WTC11 (cell line): ENCODE results near the gene TRIM59. TPM values are rescaled to one million over a fixed set of nuclear protein-coding genes. Genes with fewer than 3 reads are reported as not detected.
A peak's percentile ranks its signal among the peaks of the same experiment; 100 is the strongest.

Experiments
- ATAC-seq: fragments of 200-7000 bp; cut with Tn5 transposase; 2 replicates; pipeline ENCODE4 v1.10.0; 2021; ENCODE audit warnings: mild to moderate bottlenecking, moderate library complexity
- CTCF ChIA-PET: fragments of 300-600 bp; sonication (Branson Sonifier 250); formaldehyde crosslinking; loops from one replicate; lab custom pipeline; 2021; ENCODE audit warnings: antibody characterized with exemption; lab: Charles Lee
- POLR2A ChIA-PET: fragments of 350-600 bp; sonication (Branson Sonifier 250); formaldehyde crosslinking; loops from one replicate; lab custom pipeline; 2021; ENCODE audit warnings: antibody characterized with exemption; lab: Charles Lee
- DNase-seq: peaks from one replicate; pipeline ENCODE4 v3.0.0; 2021; ENCODE audit warnings: low spot score
- H3K27ac Mint-ChIP-seq: 2 replicates; pipeline ENCODE4 v1.8.0; 2021; ENCODE audit warnings: mixed read lengths
- H3K27me3 Mint-ChIP-seq: 2 replicates; pipeline ENCODE4 v1.8.0; 2021; ENCODE audit warnings: low read depth, mild to moderate bottlenecking, moderate library complexity, mixed read lengths
- H3K36me3 Mint-ChIP-seq: 2 replicates; pipeline ENCODE4 v1.8.0; 2021; ENCODE audit warnings: mixed read lengths
- H3K4me1 Mint-ChIP-seq: 2 replicates; pipeline ENCODE4 v1.8.0; 2022; ENCODE audit warnings: mixed read lengths
- H3K4me3 Mint-ChIP-seq: 2 replicates; pipeline ENCODE4 v1.8.0; 2021; ENCODE audit warnings: mild to moderate bottlenecking, moderate library complexity, mixed read lengths
- H3K9me3 Mint-ChIP-seq: 2 replicates; pipeline ENCODE4 v1.8.0; 2021; ENCODE audit warnings: mixed read lengths
- FOXK1 ChIP-seq: sonication (generic); formaldehyde crosslinking; IDR thresholded peaks from 2 replicates; pipeline ENCODE4 v1.8.0; 2022; ENCODE audit warnings: mild to moderate bottlenecking, moderate library complexity, missing genetic modification reagents
- IRF1 ChIP-seq: sonication (generic); formaldehyde crosslinking; IDR thresholded peaks from 2 replicates; pipeline ENCODE4 v1.8.0; 2023; ENCODE audit warnings: missing genetic modification reagents
- IRF2 ChIP-seq: sonication (generic); formaldehyde crosslinking; IDR thresholded peaks from 2 replicates; pipeline ENCODE4 v1.8.0; 2022; ENCODE audit warnings: low read depth, missing genetic modification reagents, borderline replicate concordance
- NFYB ChIP-seq: sonication (generic); formaldehyde crosslinking; conservative IDR thresholded peaks from 2 replicates; pipeline ENCODE4 v1.8.0; 2022; ENCODE audit warnings: low read depth, missing genetic modification reagents
- PRDM15 ChIP-seq: sonication (generic); formaldehyde crosslinking; IDR thresholded peaks from 2 replicates; pipeline ENCODE4 v1.8.0; 2022; ENCODE audit warnings: missing genetic modification reagents
- SOX15 ChIP-seq: fragments of 250-450 bp; sonication (Bioruptor Pico); IDR thresholded peaks from 2 replicates; pipeline ENCODE4 v1.9.0; 2021; ENCODE audit warnings: mild to moderate bottlenecking
- TP53 ChIP-seq: sonication (generic); formaldehyde crosslinking; IDR thresholded peaks from 2 replicates; pipeline ENCODE4 v1.8.1; 2023; ENCODE audit warnings: mild to moderate bottlenecking, missing genetic modification reagents
- total RNA-seq: library from RNA; stranded (reverse); gene quantifications from 3 replicates; pipeline ENCODE4 v1.2.3, GENCODE V29; 2021
- TF ChIP-seq, protein P1 (sequence below): sonication (generic); formaldehyde crosslinking; IDR thresholded peaks from 2 replicates; pipeline ENCODE4 v1.8.0; 2022; ENCODE audit warnings: mild to moderate bottlenecking, missing genetic modification reagents
- TF ChIP-seq, protein P2 (sequence below): sonication (generic); formaldehyde crosslinking; conservative IDR thresholded peaks from 2 replicates; pipeline ENCODE4 v1.8.1; 2022; ENCODE audit warnings: mild to moderate bottlenecking, missing genetic modification reagents

The TRIM59 gene
- total RNA-seq, 1 experiment from 2014 or later: 32.4 TPM

GRCh38 chr3:160460033-160460432 lies 10.4 kb upstream of the TRIM59 start:
- H3K9me3 Mint-ChIP-seq: peaks cover 12% of the 10 kb centered on the region
- TF ChIP-seq TP53 (CRISPR knock-in tag) (no peak), SOX15 (CRISPR knock-in tag) (no peak), IRF2 (CRISPR knock-in tag) (no peak), IRF1 (no peak), FOXK1 (CRISPR knock-in tag) (no peak)
- TF ChIP-seq, protein P1, sequence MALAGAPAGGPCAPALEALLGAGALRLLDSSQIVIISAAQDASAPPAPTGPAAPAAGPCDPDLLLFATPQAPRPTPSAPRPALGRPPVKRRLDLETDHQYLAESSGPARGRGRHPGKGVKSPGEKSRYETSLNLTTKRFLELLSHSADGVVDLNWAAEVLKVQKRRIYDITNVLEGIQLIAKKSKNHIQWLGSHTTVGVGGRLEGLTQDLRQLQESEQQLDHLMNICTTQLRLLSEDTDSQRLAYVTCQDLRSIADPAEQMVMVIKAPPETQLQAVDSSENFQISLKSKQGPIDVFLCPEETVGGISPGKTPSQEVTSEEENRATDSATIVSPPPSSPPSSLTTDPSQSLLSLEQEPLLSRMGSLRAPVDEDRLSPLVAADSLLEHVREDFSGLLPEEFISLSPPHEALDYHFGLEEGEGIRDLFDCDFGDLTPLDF (CRISPR knock-in tag): no peak
- ATAC-seq: peak; percentile 60
- no peak for DNase-seq
- H3K27ac Mint-ChIP-seq: no peak overlapping the region
- H3K4me1 Mint-ChIP-seq: peaks cover 5% of the 10 kb centered on the region; the same call in 1 of the 2 replicates
- no peaks in the 10 kb centered on the region for H3K36me3 Mint-ChIP-seq
- CTCF ChIA-PET: no interaction called here
- POLR2A ChIA-PET: interaction anchor here (3.5 kb wide), 1 partner anchor 11 kb away, joined by 12 read pairs; the partner anchor contains the start of gene TRIM59
- no peak overlapping the region for H3K4me3 Mint-ChIP-seq
- peaks cover 42% of the 10 kb centered on the region for H3K27me3 Mint-ChIP-seq

- POLR2A ChIA-PET: interaction anchor here (3.5 kb wide), 1 partner anchor 10 kb away, joined by 12 read pairs; the partner anchor contains the start of gene TRIM59
- no peak overlapping the region for H3K27ac Mint-ChIP-seq
Measured at GRCh38 chr3:160459450-160459970, 9.9 kb upstream of the TRIM59 start.

More at GRCh38 chr3:160459450-160459970, 9.9 kb upstream of the TRIM59 start:
- DNase-seq (no peak), ATAC-seq (no peak)
- peaks cover 12% of the 10 kb centered on the region for H3K9me3 Mint-ChIP-seq
- TF ChIP-seq, protein P1 (CRISPR knock-in tag): no peak
- TF ChIP-seq PRDM15 (CRISPR knock-in tag): no peak
- TF ChIP-seq, protein P2, sequence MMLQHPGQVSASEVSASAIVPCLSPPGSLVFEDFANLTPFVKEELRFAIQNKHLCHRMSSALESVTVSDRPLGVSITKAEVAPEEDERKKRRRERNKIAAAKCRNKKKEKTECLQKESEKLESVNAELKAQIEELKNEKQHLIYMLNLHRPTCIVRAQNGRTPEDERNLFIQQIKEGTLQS (CRISPR knock-in tag): no peak
- TF ChIP-seq NFYB (CRISPR knock-in tag): no peak
- peaks cover 42% of the 10 kb centered on the region for H3K27me3 Mint-ChIP-seq
- peaks cover 5% of the 10 kb centered on the region; the same call in 1 of the 2 replicates for H3K4me1 Mint-ChIP-seq
- no peaks in the 10 kb centered on the region for H3K36me3 Mint-ChIP-seq
- H3K4me3 Mint-ChIP-seq: no peak overlapping the region
- CTCF ChIA-PET: no interaction called here
